Omental fat pad (tissue), 4 donors: ENCODE data around the gene ANGEL2. TPM values are rescaled to one million over a fixed set of nuclear protein-coding genes. Genes with fewer than 3 reads are reported as not detected.

Experiments
- ATAC-seq: fragments of 150-250 bp; one replicate; pipeline ENCODE4 v1.9.1; 2016; ENCODE audit warnings: mild to moderate bottlenecking, moderate library complexity; ENCODE audit not compliant: low FRiP score
- DNase-seq: peaks from one replicate; pipeline ENCODE4 v3.0.0-alpha.2; 2019; ENCODE audit warnings: low spot score
- CTCF ChIP-seq, 3 donors: fragments of 450-650 bp; IDR thresholded peaks; one replicate each; pipeline ENCODE4 v1.5.1; 2016 to 2017; ENCODE audit warnings: antibody characterized with exemption in 3 of 3, mild to moderate bottlenecking in 3 of 3, moderate library complexity in 2 of 3
- total RNA-seq, 4 donors: library from RNA; depleted of rRNA; stranded (reverse); fragments of >200 nt; gene quantifications; one replicate each; pipeline ENCODE4 v1.1.0, GENCODE V29; 2016

ANGEL2 gene
- total RNA-seq, 4 donors from 2014 or later = 28.7 to 63.4 (median 41.1) TPM

GRCh38 chr1:212981571-212982328 is 33.9 kb downstream of the ANGEL2 start:
- DNase-seq (no peak), ATAC-seq (peak; percentile 20)
- no peak for TF ChIP-seq CTCF (IDR thresholded peaks at IDR 0.05)

GRCh38 chr1:212981025-212981495 is 34.6 kb downstream of the ANGEL2 start:
- ATAC-seq (peak; percentile 27), DNase-seq (no peak)
- TF ChIP-seq CTCF (IDR thresholded peaks at IDR 0.05) = no peak

GRCh38 chr1:212980123-212980785 is 35.4 kb downstream of the ANGEL2 start:
- TF ChIP-seq CTCF (IDR thresholded peaks at IDR 0.05) = no peak
- ATAC-seq = no peak
- DNase-seq = no peak

- no peak for DNase-seq
- no peak for TF ChIP-seq CTCF (IDR thresholded peaks at IDR 0.05)
- no peak for ATAC-seq
Observed at GRCh38 chr1:212979340-212980122, 36.1 kb downstream of the ANGEL2 start.

GRCh38 chr1:212977781-212978645 is 37.7 kb downstream of the ANGEL2 start:
- ATAC-seq (no peak), DNase-seq (no peak)
- TF ChIP-seq CTCF (IDR thresholded peaks at IDR 0.05) = no peak

- TF ChIP-seq CTCF (IDR thresholded peaks at IDR 0.05) = no peak
- no peak for DNase-seq
- ATAC-seq = no peak
Observed at GRCh38 chr1:212976586-212976985, 39.1 kb downstream of the ANGEL2 start.
